Hippocampal formation (tissue), 2 donors: ENCODE results near the gene OGT.

Experiments
- DNase-seq, 2 donors: peaks; one replicate each; lab custom pipeline; 2025; lab: John Stamatoyannopoulos, UW

The OGT gene

GRCh38 chrX:71622576-71623450 is 89.9 kb downstream of the OGT start:
- DNase-seq = peak; percentile 11 to 30

DNA sequence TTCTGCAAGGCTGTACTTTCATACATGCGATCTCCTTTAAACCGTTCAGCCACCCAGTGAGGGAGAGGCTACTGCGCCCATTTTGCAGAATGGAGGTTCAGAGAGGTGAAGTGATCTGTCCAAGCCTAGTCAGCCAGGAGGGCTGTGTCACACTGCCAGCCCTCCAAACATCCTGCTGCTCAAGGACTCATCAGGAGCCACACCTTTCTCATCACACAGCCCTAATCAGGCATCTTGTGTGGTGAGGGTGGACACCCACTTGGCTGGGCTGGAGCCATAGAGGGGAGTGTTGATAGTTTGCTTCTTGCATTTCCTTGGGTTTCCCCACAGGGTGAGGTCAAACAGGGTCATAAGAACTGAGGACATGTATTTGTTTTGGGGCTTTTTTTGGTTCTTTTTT is 90.8 kb downstream of the OGT start:
- DNase-seq = no peak

GRCh38 chrX:71625471-71625870 is 92.6 kb downstream of the OGT start:
- no peak for DNase-seq
